Measurements from ENCODE around the gene PAFAH1B1. TPM values are rescaled to one million over a fixed set of nuclear protein-coding genes. Genes with fewer than 3 reads are reported as not detected.
A peak's percentile ranks its signal among the peaks of the same experiment; 100 is the strongest.

PAFAH1B1 gene
- total and polyA plus RNA-seq, 4 donors: 121 to 334 (median 230) TPM

- Histone ChIP-seq H3K27ac (ENCODE audit: low read depth, low read length) (peak within 1 kb of the TSS; percentile 63), H3K4me3 (ENCODE audit: low read depth, low read length) (peak within 1 kb of the TSS; percentile 72), H3K4me1 (ENCODE audit: control insufficient read depth, insufficient read depth, low read length) (peaks cover 56% of the 10 kb centered on the region), H3K27me3 (ENCODE audit: control insufficient read depth, insufficient read depth, low read length) (no peaks in the 10 kb centered on the region), H3K9me3 (ENCODE audit: control insufficient read depth, insufficient read depth, low read length) (no peaks in the 10 kb centered on the region), H3K36me3 (ENCODE audit: control insufficient read depth, insufficient read depth, low read length) (peaks cover 26% of the 10 kb centered on the region)
- WGBS (ENCODE audit: insufficient coverage): under 1% methylated on average over 74 of the region's 76 CpGs
- peak; percentile 89 to 99 (median 94) for DNase-seq (ENCODE audit: low read depth in 4 of 6, low spot score in 6 of 6)
Observed at GRCh38 chr17:2711608-2712299, 118.3 kb downstream of the PAFAH1B1 start, which contains the start of gene CLUH. CLUH (minus strand) TSS chr17:2711764; CDS start chr17:2711661, 103 bp downstream.

DNA sequence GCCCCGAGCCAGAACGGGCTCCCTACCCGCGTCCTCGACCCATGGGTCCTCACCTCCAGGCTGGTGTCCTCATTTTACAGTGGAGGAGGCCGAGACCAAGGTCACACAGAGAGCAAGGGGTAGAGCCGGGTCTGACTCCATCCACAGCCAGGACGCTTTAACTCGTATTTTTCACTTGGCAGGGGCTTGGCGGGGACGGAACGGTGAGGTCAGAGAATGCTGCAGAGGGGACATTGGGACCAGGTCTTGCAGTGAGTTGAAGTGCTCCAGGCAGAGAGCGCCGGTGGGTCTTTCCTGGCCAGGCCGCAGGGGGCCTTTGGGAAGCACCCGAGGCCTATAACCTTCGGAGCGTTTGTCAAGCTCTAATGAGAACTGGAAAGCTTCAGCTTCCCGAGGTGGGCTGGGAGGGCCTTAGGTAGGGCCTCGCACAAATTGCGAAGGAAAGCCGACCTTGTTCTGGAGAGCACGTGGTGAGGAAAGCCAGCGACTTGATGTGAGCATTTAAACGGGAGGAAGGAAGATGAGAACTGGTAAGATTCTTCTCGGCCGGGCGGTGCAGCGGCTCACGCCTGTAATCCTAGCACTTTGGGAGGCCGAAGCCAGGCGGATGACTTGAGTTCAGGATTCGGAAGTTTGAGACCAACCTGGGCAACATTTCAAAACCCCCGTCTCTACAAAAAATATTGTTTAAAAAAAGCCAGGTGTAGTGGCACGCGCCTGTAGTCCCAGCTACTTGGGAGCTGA, 119.0 kb downstream of the PAFAH1B1 start:
- H3K9me3 ChIP-seq (ENCODE audit: control insufficient read depth, insufficient read depth, low read length): no peaks in the 10 kb centered on the region
- peak in 1 of 6 donors; percentile 28 for DNase-seq (ENCODE audit: low read depth in 4 of 6, low spot score in 6 of 6)
- H3K4me3 ChIP-seq (ENCODE audit: low read depth, low read length): peak overlapping the region; percentile 72
- no peaks in the 10 kb centered on the region for H3K27me3 ChIP-seq (ENCODE audit: control insufficient read depth, insufficient read depth, low read length)
- peak overlapping the region; percentile 63 for H3K27ac ChIP-seq (ENCODE audit: low read depth, low read length)
- 37% methylated on average over 30 of the region's 36 CpGs for WGBS (ENCODE audit: insufficient coverage)
- H3K4me1 ChIP-seq (ENCODE audit: control insufficient read depth, insufficient read depth, low read length): peaks cover 49% of the 10 kb centered on the region
- peaks cover 19% of the 10 kb centered on the region for H3K36me3 ChIP-seq (ENCODE audit: control insufficient read depth, insufficient read depth, low read length)

DNA sequence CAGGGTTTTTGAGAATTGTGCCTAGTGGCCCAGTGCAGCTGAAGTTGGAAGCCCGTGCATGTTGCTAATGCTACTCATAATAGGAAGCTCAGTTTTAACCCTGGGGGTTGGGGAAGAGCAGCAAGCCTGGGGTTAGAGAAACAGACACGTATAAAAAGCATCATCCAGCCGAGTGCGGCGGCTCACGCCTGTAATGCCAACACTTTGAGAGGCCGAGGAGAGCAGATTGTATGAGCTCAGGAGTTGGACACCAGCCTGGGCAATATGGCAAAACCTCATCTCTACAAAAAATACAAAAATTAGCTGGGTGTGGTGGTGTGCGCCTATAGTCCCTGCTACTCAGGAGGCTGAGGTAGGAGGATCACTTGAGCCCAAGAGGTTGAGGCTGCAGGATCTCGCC, 120.4 kb downstream of the PAFAH1B1 start:
- WGBS (ENCODE audit: insufficient coverage): 48% methylated on average over 2 of the region's 9 CpGs
- no peaks in the 10 kb centered on the region for H3K9me3 ChIP-seq (ENCODE audit: control insufficient read depth, insufficient read depth, low read length)
- H3K4me1 ChIP-seq (ENCODE audit: control insufficient read depth, insufficient read depth, low read length): peaks cover 35% of the 10 kb centered on the region
- H3K36me3 ChIP-seq (ENCODE audit: control insufficient read depth, insufficient read depth, low read length): peaks cover 7% of the 10 kb centered on the region
- no peak overlapping the region for H3K4me3 ChIP-seq (ENCODE audit: low read depth, low read length)
- no peak overlapping the region for H3K27ac ChIP-seq (ENCODE audit: low read depth, low read length)
- H3K27me3 ChIP-seq (ENCODE audit: control insufficient read depth, insufficient read depth, low read length): no peaks in the 10 kb centered on the region
- DNase-seq (ENCODE audit: low read depth in 4 of 6, low spot score in 6 of 6): no peak

DNA sequence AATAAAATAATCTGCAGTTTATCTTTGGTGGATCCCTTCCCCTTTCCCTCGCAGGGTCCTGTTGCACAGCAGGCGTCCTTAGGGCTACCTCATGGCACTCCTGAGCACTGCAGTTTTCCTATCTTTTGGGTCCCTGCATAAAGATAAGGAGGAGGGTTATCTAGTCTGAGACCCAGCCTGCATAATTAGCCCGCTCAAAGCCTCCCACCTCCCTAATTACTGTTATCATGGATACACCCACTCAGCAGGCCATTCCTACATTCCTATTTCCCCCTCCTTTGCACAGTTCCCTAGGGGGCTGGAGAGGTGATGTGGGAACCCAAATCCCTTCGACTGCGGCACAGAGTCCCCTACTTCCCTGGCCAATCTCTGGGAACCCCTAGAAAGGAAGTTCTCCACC, 123.2 kb downstream of the PAFAH1B1 start:
- Histone ChIP-seq H3K9me3 (ENCODE audit: control insufficient read depth, insufficient read depth, low read length) (no peaks in the 10 kb centered on the region), H3K36me3 (ENCODE audit: control insufficient read depth, insufficient read depth, low read length) (peaks cover 10% of the 10 kb centered on the region), H3K27ac (ENCODE audit: low read depth, low read length) (no peak overlapping the region), H3K4me1 (ENCODE audit: control insufficient read depth, insufficient read depth, low read length) (peaks cover 13% of the 10 kb centered on the region), H3K27me3 (ENCODE audit: control insufficient read depth, insufficient read depth, low read length) (peaks cover 2% of the 10 kb centered on the region), H3K4me3 (ENCODE audit: low read depth, low read length) (no peak overlapping the region)
- no CpG with 5 or more reads among the region's 5 CpGs for WGBS (ENCODE audit: insufficient coverage)
- no peak for DNase-seq (ENCODE audit: low read depth in 4 of 6, low spot score in 6 of 6)

DNA sequence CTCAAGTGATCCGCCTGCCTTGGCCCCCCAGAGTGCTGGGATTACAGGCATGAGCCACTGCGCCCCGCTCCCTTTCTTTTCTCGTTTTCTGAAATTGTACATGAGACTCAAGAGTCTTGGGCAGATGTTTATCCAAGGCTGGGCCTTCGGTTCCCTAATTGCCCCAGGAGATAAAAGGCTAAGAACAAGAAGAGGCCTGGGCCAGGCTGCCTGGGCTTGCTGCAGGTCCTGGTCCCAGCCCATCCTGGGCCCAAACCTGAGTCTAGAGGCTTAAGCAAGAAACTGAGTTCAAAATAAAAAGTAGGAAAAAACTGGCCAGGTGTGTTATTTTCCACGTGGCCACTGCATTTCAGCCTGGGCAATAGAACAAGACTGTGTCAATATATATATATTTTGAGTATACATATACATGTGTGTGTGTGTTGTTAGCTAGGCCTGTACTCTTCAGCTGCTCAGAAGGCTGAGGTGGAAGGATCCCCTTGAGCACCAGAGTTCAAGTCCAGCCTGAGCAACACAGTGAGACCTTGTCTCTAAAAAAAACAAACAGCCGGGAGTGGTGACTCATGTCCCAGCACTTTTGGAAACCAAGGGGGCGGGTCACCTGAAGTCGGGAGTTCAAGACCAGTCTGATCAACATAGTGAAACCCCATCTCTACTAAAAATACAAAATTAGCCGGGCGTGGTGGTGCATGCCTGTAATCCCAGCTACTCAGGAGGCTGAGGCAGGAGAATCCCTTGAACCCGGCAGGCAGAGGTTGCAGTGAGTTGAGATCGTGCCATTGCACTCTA, 124.9 kb downstream of the PAFAH1B1 start:
- no peaks in the 10 kb centered on the region for H3K9me3 ChIP-seq (ENCODE audit: control insufficient read depth, insufficient read depth, low read length)
- 87% methylated on average over 8 of the region's 13 CpGs for WGBS (ENCODE audit: insufficient coverage)
- H3K36me3 ChIP-seq (ENCODE audit: control insufficient read depth, insufficient read depth, low read length): peaks cover 18% of the 10 kb centered on the region
- H3K4me1 ChIP-seq (ENCODE audit: control insufficient read depth, insufficient read depth, low read length): no peaks in the 10 kb centered on the region
- H3K27ac ChIP-seq (ENCODE audit: low read depth, low read length): no peak overlapping the region
- peaks cover 5% of the 10 kb centered on the region for H3K27me3 ChIP-seq (ENCODE audit: control insufficient read depth, insufficient read depth, low read length)
- no peak for DNase-seq (ENCODE audit: low read depth in 4 of 6, low spot score in 6 of 6)
- no peak overlapping the region for H3K4me3 ChIP-seq (ENCODE audit: low read depth, low read length)

- no peak for DNase-seq (ENCODE audit: low read depth in 4 of 6, low spot score in 6 of 6)
- H3K4me3 ChIP-seq (ENCODE audit: low read depth, low read length): no peak overlapping the region
- no peaks in the 10 kb centered on the region for H3K9me3 ChIP-seq (ENCODE audit: control insufficient read depth, insufficient read depth, low read length)
- H3K36me3 ChIP-seq (ENCODE audit: control insufficient read depth, insufficient read depth, low read length): peaks cover 21% of the 10 kb centered on the region
- H3K4me1 ChIP-seq (ENCODE audit: control insufficient read depth, insufficient read depth, low read length): peaks cover 4% of the 10 kb centered on the region
- peaks cover 7% of the 10 kb centered on the region for H3K27me3 ChIP-seq (ENCODE audit: control insufficient read depth, insufficient read depth, low read length)
- WGBS (ENCODE audit: insufficient coverage): 37% methylated on average over 3 of the region's 4 CpGs
- no peak overlapping the region for H3K27ac ChIP-seq (ENCODE audit: low read depth, low read length)
Observed at GRCh38 chr17:2719861-2720260, 126.4 kb downstream of the PAFAH1B1 start.

DNA sequence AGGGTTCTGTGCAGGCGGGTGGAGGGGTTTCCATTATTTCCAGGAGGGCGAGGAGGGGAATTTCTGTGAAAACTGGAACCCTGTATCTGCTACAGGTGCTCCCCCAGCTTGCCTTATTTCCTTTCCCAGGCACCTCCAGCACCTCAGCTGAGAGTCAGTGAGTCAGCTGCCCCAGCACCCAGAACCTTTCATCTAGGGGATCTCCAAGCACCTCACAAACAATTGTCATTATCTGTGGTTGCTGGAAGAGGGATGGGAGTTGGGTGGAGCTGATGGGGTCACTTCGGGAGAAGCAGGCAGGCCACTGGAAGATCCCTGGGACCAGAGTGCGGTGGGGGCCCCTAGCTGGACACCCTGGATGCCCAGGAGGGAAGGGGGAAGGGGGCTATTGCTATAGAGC, 128.1 kb downstream of the PAFAH1B1 start:
- Histone ChIP-seq H3K4me1 (ENCODE audit: control insufficient read depth, insufficient read depth, low read length) (peaks cover 10% of the 10 kb centered on the region), H3K9me3 (ENCODE audit: control insufficient read depth, insufficient read depth, low read length) (no peaks in the 10 kb centered on the region), H3K4me3 (ENCODE audit: low read depth, low read length) (no peak overlapping the region), H3K36me3 (ENCODE audit: control insufficient read depth, insufficient read depth, low read length) (peaks cover 17% of the 10 kb centered on the region), H3K27me3 (ENCODE audit: control insufficient read depth, insufficient read depth, low read length) (peaks cover 15% of the 10 kb centered on the region), H3K27ac (ENCODE audit: low read depth, low read length) (no peak overlapping the region)
- no peak for DNase-seq (ENCODE audit: low read depth in 4 of 6, low spot score in 6 of 6)
- 61% methylated on average over 2 of the region's 4 CpGs for WGBS (ENCODE audit: insufficient coverage)

DNA sequence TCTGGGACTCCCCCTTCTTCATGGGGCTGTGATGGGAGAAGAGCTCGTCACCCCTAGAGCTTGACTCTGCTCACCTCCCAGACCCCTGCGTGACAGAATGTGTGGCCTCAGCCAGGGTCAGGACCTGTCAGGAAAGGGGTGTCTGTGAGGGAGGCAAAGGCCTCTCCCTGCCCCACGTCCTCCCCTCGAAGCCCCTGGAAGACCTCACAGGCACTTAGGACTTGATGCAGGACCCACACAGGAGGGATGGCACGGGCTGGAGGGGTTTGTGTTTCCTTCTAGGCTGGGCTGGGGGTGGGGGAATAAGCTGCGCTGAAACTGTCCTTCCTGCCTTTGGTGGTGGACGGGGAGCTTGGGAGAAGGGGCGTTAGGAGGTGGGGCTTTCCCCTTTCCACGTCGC, 129.2 kb downstream of the PAFAH1B1 start:
- no peak for DNase-seq (ENCODE audit: low read depth in 4 of 6, low spot score in 6 of 6)
- H3K27me3 ChIP-seq (ENCODE audit: control insufficient read depth, insufficient read depth, low read length): peaks cover 19% of the 10 kb centered on the region
- 71% methylated on average over 3 of the region's 10 CpGs for WGBS (ENCODE audit: insufficient coverage)

DNA sequence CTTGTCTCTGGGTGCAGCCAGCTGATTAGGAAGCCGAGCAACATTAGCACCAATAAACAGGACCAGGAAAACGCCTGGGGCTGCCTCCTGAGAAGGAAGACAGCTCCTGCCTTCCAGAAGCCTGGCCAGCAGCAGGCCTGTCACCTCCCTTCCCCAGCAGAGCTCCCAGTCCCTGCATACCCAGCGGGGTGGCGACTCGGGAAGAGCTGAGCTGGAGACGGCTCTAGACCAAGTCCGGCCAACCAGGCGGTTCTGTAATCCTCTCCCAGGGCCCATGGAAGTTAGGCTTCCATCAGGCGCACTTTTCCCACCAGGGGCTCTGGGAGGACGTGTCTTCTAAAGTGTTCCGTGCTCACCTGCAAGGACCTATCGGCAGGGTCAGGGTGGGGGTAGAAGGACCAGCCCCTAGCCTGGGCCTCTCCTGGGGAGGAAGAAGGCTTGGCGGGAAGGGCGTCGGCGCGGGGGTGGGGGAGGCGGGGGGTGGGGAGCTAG, 130.1 kb downstream of the PAFAH1B1 start:
- Histone ChIP-seq H3K9me3 (ENCODE audit: control insufficient read depth, insufficient read depth, low read length) (no peaks in the 10 kb centered on the region), H3K4me3 (ENCODE audit: low read depth, low read length) (no peak overlapping the region), H3K36me3 (ENCODE audit: control insufficient read depth, insufficient read depth, low read length) (peaks cover 27% of the 10 kb centered on the region), H3K27me3 (ENCODE audit: control insufficient read depth, insufficient read depth, low read length) (peaks cover 19% of the 10 kb centered on the region), H3K27ac (ENCODE audit: low read depth, low read length) (no peak overlapping the region), H3K4me1 (ENCODE audit: control insufficient read depth, insufficient read depth, low read length) (peaks cover 10% of the 10 kb centered on the region)
- no peak for DNase-seq (ENCODE audit: low read depth in 4 of 6, low spot score in 6 of 6)
- 31% methylated on average over 11 of the region's 18 CpGs for WGBS (ENCODE audit: insufficient coverage)

More for the DNA sequence above, 129.2 kb downstream of the PAFAH1B1 start:
- Histone ChIP-seq H3K36me3 (ENCODE audit: control insufficient read depth, insufficient read depth, low read length) (peaks cover 25% of the 10 kb centered on the region), H3K9me3 (ENCODE audit: control insufficient read depth, insufficient read depth, low read length) (no peaks in the 10 kb centered on the region), H3K4me1 (ENCODE audit: control insufficient read depth, insufficient read depth, low read length) (peaks cover 10% of the 10 kb centered on the region), H3K4me3 (ENCODE audit: low read depth, low read length) (no peak overlapping the region), H3K27ac (ENCODE audit: low read depth, low read length) (no peak overlapping the region)

Data from spinal cord (tissue), 10 donors.